ENCODE results near the gene PLD6.

Gene PLD6

GRCh38 chr17:17242246-17242645 lies 36.1 kb upstream of the PLD6 start:
- no peak for TF ChIP-seq CTCF (IDR thresholded peaks at IDR 0.05; ENCODE audit: low read depth, low read length, missing control alignments)
- H3K4me3 ChIP-seq (replicated peaks; ENCODE audit: low read depth, low read length): no peak overlapping the region
- no peak for DNase-seq (ENCODE audit: extremely low read depth, low read depth)

- H3K4me3 ChIP-seq (replicated peaks; ENCODE audit: low read depth, low read length): no peak overlapping the region
- TF ChIP-seq CTCF (IDR thresholded peaks at IDR 0.05; ENCODE audit: low read depth, low read length, missing control alignments): no peak
- no peak for DNase-seq (ENCODE audit: extremely low read depth, low read depth)
Observed at GRCh38 chr17:17241656-17242055, 35.5 kb upstream of the PLD6 start.

GRCh38 chr17:17239832-17240231 lies 33.7 kb upstream of the PLD6 start:
- no peak for TF ChIP-seq CTCF (IDR thresholded peaks at IDR 0.05; ENCODE audit: low read depth, low read length, missing control alignments)
- no peak overlapping the region for H3K4me3 ChIP-seq (replicated peaks; ENCODE audit: low read depth, low read length)
- no peak for DNase-seq (ENCODE audit: extremely low read depth, low read depth)

GRCh38 chr17:17237026-17237799 lies 31.1 kb upstream of the PLD6 start, which contains the start of gene FLCN:
FLCN (minus strand) TSS chr17:17237168; CDS start chr17:17228137, 9,031 bp downstream.
- H3K4me3 ChIP-seq (replicated peaks; ENCODE audit: low read depth, low read length): peak within 1 kb of the TSS; percentile 98
- TF ChIP-seq CTCF (IDR thresholded peaks at IDR 0.05; ENCODE audit: low read depth, low read length, missing control alignments): no peak

GRCh38 chr17:17236295-17237025 lies 30.3 kb upstream of the PLD6 start:
- peak overlapping the region; percentile 98 for H3K4me3 ChIP-seq (replicated peaks; ENCODE audit: low read depth, low read length)
- DNase-seq (ENCODE audit: extremely low read depth, low read depth): no peak
- no peak for TF ChIP-seq CTCF (IDR thresholded peaks at IDR 0.05; ENCODE audit: low read depth, low read length, missing control alignments)

More at GRCh38 chr17:17237026-17237799, 31.1 kb upstream of the PLD6 start, which contains the start of gene FLCN:
- DNase-seq (ENCODE audit: extremely low read depth, low read depth): peak; percentile 45

GRCh38 chr17:17235212-17236174 lies 29.4 kb upstream of the PLD6 start:
- H3K4me3 ChIP-seq (replicated peaks; ENCODE audit: low read depth, low read length): peak overlapping the region; percentile 98
- no peak for DNase-seq (ENCODE audit: extremely low read depth, low read depth)

More at GRCh38 chr17:17235212-17236174, 29.4 kb upstream of the PLD6 start:
- TF ChIP-seq CTCF (IDR thresholded peaks at IDR 0.05; ENCODE audit: low read depth, low read length, missing control alignments): no peak

Data from HFF-Myc (cell line).